NCI-H2081 treated with DMSO at 0.1 percent for 48 hours (cell line): Measurements from ENCODE around the gene PPP1R7.

Experiments
- DNase-seq: peaks from one replicate; lab custom pipeline; 2025; lab: John Stamatoyannopoulos, UW

PPP1R7 gene

DNA sequence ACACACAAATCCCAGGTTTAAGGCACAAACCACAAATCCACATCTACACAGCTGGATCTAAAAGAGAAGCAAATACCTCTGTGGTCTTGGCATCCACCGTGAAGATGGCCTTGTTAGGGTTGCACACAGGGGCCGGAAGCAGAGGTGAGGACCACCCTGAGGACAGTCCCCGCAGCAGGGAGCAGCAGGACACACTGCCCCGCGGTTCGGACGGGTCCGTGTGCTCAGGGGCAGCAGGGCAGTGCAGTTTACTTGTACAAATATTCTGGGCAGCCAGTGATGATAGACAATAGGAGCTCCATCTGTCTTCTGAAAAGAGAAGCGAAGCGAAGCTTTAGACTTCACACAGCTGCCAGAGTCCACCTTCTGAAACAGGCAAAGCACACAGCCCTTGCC is 9.8 kb upstream of the PPP1R7 start:
- no peak for DNase-seq

DNA sequence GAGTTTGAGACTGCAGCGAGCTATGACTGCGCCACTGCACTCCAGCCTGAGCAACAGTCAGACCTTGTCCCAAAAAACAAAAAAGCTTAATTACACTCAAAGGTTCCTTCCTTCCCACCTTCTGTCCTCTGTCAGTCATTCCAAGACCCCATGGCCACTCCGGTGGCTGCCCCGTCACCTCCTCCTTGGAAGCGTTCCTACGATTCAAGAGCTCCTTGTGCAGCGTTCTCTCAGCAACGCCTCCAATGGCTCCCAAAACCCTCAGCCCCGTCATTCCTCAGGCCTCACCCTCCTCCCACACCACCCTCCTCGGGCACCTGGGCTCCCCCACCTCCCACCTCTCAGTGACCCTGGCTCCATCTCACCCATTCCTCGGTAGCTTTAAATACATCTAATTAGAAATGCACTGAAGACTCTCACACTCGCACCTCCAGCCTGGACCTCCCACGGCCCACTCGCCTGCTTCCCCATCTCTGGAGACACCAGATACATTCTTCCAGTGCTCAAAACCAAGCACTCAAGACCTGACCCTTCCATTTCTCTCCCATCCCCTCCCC is 9.0 kb upstream of the PPP1R7 start:
- no peak for DNase-seq

DNA sequence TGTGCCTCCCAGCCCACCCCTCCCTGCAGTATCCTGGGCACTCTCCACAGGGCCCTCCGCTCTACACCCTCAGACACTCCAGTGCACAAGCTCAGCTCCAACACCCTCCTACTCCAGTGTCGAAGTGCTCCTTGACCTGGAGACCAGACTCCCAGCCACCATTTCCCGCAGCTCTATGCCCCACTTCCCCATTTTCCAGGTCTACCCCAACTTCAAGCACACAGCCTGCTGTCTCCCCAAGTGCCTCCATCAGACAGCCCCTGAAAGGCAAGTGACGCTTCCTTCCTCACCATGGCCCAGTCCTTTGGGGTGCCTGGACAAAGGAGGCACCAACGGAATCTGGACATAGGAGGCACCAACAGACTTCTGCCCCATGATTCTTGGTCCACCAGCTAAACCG is 8.2 kb upstream of the PPP1R7 start:
- DNase-seq, result no peak

DNA sequence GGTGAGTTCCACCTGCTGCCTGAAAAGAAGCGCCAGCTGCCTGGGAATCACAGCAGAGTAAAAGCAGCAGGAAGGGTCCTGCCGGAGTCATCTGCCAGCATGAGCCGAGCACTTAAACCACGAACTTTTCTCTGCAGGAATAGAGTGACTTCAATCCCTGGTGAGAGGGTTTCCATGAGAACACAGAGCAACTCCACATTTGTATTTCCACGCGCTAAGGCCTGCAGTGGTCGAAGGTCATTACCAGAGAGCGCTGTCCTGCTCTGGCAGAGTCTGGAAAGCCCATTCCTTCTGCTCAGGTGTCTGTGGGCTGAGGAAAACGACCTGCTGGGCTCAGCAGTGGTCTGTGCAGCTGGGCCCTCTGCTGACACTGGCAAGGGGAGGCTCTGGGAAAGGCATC is 7.7 kb upstream of the PPP1R7 start:
- no peak for DNase-seq

DNA sequence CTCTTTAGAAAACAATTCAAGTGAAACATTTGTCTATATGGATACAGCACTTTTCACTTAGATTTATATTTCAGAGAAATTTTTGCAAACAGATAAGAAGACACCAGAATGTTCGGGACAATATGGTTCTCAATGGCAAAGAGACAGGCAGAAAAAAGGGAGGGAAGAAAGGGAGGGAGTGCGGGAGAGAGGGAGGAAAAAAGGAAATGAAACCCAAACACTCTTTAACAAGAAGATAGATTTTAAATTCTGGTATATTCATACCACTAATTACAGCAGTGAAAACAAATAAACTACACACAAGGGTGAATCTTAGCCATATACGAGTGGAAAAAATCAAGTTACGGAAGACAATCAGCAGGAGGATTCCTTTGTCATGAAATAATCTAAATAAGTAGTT is 4.0 kb upstream of the PPP1R7 start:
- DNase-seq, result no peak

DNA sequence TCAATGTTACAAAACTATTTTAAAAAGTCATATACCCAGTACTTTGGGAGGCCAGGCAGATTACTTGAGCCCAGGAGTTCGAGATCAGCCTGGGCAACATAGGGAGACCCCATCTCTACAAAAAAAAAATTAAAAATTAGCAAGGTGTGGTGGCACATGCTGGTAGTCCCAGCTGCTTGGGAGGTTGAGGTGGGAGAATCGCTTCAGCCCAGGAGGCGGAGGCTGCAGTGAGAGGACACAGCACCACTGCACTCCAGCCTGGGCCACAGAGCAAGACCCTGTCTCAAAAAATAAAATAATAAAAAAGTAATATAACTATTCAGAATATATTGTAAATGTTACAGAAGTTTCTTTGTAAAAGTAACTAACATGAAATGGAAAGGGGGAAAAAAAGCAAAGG is 2.9 kb upstream of the PPP1R7 start:
- DNase-seq, result no peak

DNA sequence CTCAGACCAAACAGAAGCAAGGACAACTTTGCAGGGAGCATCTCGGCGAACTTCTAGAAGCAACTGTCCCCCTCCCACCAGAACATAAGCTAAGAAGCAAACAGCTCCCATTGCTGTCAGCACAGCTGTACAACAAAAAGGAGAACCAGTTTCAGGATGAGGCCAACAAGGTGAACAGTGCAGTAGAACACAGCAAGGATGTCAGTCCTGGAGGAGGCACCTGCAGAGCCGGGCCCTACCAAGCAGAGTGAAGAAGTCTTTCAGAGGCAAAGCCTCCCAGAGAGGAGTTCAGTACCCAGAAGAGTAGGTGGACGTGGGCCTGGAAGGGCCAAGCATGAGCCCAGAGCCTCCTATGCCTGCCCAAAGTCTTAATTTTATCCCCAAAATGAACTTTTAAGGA is 2.0 kb upstream of the PPP1R7 start:
- no peak for DNase-seq

DNA sequence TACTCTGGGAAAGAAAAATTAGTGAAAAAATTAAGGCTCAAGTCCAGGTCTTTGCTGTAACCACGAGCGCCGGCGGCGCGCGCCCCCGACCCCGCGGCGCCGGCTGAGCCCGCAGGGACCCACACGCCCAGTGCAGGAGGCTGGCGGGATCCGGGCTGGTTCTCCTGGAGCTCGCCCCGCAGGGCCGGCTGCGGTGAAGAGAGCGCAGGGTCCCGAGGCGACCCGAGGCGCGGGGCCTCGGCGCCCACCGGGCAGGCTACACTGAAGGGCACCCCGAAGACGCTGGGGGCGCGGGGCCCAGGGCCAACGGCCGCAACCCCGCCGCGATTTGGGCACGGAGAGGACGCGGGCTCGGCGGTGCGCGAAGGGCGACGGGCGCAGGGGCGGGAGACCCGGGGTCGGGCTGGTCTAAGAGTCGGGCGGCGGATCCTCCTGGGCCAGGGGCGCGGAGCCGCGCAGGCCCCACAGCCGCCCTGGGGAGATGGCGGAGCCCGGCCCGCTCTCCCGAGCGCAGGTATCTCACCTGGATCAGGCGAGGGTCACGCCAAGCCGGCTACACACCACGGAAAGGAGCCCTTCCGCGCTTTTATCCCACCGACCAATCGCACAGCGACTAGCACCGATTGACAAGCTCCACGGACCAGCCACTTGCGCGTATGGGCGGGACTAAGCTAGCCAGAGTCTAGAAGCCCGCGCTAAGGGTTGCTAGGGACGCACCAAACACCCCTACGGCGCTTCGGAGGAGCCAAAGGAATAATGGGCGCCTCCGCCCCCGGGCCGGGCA is 1.2 kb upstream of the PPP1R7 start, which contains the start of gene PASK:
TSS of gene PASK (minus strand) at position 582 of the 784 bp plus-strand sequence. CDS start 6,440 bp downstream, outside the sequence.
- peak; percentile 87 for DNase-seq

DNA sequence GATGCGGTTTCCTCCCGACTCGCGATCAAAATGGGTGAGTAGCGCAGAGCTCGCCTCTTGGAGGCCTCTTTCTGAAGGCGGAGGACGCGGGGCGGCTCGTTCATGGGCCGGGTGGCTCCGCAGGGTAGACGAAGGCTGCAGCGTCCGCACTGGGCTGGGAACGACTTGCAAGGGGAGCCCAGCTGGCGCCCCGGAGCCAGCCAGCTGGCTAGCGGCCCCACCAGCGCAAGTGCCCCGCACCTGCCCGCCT is 667 bp upstream of the PPP1R7 start:
- no peak for DNase-seq

DNA sequence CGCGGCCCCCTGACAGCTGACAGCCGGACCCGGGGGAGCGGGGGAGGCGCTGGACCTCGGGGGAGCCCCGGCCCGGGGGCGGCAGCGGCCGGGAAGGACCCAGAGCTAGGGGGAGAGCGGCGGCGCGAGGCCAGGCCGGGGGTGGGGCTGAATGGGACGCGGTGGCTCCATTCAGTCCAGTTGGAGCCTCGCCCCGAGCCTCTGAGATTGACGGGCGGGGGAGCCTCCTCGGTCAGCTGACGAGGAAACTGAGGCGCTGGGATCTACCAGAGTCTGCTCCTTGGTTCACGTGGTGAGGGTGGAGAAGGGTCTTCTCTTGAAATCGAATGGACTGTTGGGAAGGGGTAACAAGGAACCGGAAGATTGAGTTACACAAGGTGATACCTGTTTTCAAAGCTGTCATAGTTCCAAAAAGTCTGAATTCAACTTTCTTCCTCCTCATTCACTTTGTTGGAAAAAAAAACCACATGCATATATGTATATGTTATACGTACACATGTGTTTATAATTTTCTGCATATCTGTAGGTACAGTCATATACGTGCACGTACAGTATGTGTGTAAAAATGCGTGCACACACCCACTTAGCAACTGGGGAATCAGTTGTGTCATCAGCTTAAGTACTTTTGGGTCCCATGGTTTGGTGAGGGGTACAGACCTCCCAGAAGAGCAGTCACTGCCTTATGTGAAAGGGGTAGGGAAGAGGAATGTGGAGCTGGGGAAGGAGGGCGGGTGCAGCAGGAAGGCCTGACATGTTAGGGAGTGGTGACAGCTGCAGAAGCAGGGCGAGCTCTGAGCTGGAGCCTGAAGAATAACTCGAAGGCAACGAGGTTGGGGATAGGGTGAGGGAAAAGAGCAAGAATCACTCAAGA is 628 bp downstream of the PPP1R7 start:
- no peak for DNase-seq

DNA sequence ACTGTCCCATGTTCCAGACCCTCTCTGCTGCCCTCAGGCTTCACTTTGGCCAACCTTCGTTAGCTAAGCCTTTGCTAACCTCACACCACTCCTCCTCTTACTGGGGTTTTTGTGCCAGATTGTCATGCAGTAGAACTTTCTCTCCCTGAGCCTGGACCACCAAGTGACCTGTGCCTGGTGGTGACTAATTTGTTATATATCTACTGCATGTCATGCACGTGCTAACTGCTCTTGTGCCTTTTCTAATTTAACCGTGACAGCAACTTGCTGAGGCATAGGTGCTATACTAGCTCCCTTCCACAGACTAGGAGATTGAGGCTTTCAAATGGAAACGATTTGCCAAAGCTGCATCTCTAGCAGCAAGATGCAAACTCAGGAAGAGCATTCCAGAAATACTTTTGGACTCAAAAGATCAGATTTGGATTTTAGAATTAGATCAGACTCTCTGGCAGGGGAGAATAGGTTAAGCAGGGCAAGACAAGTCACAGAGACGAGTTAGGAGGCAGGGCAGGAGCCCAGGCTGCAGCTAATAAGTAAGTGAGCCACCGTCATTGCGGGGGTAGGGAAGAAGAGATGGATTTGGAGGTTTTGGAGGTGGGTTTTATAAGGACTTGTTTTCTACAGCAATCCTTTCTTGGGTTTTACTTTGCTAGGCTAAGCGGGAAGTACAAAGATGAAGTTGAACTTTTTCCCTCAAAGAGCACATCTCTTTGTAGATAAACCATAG is 1.8 kb downstream of the PPP1R7 start:
- no peak for DNase-seq

DNA sequence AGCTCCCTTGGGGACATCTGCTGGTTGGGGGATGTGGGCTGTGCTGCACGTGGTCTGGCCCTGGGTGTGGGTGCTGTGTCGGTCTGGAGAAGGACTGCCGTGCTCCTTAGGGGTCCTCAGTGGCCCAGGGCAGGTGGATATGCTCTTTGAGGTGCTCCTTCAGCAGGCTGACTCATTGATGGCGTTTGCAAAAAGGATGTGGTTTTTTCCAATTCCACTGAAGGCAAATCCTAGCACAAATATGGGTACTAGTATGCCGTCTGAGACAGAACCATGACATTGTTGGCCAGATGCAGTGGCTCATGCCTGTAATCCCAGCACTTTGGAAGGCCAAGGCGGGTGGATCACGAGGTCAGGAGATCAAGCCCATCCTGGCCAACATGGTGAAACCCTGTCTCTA is 3.3 kb downstream of the PPP1R7 start:
- no peak for DNase-seq

DNA sequence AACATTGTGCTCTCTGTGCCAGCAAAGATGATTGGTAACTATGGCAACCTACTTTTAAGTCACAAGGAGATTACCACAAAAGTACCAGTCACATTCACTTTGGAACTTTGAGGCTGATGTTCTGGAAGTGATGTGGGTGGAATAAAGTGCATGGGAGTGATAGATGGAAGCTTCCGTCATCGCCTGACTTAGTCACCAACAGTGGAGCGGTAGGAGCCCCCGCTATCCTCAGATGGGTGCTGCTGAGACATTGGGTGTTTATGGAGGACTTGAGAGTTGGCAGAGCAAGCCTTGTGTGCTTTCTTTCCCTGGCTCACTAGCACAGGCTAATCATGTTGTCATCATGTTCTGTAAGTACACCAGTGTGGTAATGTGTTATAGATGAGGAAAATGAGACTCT is 4.6 kb downstream of the PPP1R7 start:
- no peak for DNase-seq

DNA sequence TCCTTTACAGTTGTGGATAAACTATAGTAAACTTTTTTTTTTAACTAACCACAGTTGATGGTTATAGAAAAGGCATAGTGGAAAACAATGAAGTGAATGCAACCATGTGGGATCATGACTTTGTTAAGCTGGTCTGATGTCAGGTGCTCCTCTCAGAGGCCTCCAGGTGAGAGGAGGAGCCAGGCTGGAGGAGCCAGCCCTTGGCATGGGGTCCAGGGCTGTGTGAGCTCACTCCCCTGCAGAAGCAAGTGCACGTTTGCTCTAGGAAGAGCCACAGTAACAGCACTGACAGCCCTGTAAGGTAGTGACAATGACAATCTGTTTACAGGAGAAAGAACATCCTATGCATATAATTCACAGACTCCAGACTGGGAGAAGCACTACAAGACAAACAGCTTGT is 5.7 kb downstream of the PPP1R7 start:
- no peak for DNase-seq

DNA sequence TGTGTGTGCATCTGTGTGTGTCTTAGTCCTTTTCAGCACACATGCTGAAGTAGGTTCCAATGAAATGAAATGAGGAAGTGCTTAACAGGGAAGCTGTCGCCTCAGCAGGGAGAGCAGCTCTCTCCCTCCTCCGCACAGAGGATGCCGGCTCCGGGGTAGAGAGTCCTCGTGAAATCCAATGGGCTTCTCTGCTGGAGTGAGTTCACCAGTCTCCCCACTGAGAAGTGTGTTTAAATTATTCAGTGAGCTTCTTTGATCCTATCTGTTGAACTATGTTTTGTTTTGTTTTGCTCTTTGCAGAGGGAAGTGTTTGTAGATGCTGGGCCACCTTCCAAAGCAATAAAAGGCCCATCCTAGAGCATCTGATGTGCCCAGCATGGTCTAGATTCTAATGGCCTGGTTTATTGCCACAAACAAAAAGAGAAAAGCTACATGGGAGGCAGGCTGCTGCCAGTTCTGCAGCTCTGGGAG is 6.7 kb downstream of the PPP1R7 start:
- DNase-seq, result peak; percentile 56

DNA sequence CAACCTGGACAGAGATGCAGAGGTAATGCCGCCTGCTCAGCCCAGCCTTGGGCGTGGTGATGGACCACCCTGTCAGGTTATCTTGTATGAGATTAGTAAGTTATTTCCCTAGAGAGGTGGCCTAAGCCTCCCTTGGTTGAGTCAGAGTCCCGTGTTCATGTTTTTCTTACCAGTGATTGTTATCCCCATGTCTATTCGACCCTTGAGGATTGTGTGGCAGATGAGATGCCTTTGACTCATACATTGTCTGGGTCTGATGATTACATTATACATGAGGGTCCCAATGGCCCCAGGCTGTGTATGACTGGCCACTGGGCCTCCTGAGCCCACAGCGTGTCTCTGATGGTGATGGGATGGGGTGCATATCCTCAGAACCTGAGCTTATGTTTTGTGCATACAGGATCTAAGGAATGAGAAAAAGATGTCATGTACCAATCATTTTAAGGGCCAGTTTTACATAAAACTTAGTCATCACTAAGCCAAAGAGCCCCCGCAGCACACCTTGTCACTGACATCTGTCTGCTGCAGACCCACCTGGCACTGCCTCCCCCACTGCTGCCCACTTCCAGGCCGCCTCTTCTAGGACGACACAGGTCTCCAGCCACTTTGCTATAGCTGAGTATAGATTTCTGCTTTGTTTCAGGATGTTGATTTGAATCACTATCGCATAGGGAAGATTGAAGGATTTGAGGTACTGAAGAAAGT is 7.7 kb downstream of the PPP1R7 start:
- no peak for DNase-seq

DNA sequence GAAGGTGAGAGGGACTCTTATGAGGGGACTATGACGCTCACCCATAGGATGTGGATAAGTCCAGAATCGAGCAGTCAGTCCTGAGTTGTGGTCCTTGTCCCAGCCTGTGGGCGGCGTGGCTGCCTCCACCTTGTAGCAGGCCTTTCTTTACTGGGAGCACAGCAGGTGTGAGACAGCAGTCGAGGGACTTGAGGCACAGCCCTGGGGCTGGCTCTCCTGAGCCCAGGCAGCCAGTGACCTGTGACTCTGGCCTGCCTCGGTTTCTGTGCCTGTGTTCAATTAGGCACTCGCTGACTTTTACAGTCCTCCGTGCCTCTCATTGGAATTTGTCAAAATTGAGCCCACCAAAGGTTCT is 8.3 kb downstream of the PPP1R7 start:
- DNase-seq, result no peak

DNA sequence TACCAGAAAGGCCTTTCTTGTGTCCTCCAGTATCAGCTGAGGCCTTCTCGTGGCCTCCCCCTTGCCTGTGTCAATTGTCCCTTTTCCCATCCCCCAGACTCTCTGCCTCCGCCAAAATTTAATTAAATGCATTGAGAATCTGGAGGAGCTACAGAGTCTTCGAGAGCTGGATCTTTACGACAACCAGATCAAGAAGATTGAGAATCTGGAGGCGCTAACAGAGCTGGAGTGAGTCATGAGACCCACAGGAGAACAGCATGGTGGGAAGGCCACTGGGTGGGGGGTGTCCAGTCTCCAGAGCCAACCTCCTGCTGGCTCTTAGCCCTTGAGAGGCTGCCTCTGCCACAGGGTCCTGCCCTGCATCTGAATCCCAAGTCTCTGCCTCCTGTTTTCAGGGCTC is 8.8 kb downstream of the PPP1R7 start:
- DNase-seq, result no peak

DNA sequence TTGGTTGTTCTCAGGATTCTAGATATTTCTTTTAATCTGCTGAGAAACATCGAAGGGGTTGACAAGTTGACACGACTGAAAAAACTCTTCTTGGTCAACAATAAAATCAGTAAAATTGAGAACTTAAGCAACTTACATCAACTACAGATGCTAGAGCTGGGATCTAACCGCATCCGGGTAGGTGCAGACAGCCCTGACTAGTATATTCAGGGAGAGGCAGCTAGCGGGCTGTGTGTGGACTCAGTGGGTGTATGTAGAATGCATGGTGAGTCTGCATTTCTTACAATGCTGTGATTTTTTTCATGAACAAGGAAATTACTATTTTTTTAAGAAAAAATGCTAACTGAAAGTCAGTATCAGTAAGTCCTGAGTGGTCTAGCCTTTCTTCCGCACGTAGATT is 10.1 kb downstream of the PPP1R7 start:
- DNase-seq, result no peak

DNA sequence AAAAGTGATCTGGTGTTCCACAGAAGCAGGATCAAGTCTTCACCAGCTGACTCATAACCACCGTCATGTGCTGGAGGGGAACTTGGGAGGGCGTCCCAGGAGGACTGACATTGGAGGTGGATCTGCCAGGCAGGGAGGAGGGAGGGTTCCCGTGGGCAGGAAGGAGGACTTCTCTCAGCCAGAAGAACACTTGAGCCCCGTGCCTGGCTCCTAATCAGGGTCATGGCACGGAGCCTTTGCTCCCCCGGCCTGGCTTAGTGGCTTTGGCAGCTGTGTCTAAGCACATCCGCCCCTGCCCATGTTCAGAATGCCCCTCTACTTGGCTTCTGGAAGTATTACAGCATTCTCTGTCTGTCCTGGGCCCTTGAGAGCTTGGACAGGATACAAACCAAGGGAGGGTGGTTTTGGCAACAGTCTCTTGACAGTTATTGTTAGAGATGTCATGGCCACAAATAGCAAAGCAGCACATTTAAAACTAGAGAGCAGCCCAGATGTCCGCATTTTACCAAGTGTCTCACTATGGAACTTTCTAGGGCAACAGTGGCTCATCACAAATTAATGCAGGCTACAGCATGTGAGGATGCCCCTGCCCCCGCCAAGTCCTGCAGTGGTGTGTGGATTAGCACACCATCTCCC is 11.5 kb downstream of the PPP1R7 start:
- DNase-seq, result no peak

DNA sequence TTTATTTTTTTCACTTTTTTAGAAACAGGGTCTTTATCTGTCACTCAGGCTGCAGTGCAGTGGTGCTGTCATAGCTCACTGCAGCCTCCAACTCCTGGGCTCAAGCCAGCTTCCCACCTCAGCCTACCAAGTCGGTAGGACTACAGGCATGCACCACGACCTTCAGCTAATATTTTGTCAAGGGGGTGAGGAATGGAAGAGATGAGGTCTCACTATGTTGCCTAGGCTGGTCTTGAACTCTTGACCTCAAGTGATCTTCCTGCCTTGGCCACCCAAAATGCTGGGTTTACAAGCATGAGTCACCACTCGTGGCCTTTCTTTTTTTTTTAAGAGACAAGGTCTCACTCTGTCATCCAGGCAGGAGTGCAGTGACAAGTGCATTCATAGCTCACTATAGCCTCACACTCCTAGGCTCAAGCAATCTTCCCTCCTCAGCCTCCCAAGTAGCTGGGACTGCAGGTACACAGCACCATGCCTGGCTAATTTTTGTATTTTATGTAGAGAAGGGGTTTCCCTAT is 13.4 kb downstream of the PPP1R7 start:
- DNase-seq, result no peak
